HG03565 (cell line): ENCODE data around the gene ZNF99.
"Not testable (repeated sequence)": the region's sequence is repeated elsewhere in the genome, so short reads cannot be mapped to it uniquely, and the experiment has no call there.

Experiments
- ATAC-seq: cut with Tn5 transposase; IDR thresholded peaks from one replicate; pipeline ENCODE4 v1.9.1; 2021; ENCODE audit warnings: mild to moderate bottlenecking, moderate library complexity; ENCODE audit not compliant: unreplicated experiment

The ZNF99 gene

GRCh38 chr19:22783651-22784410 is at the start of gene ZNF99:
Gene ZNF99, minus strand, starts transcription at chr19:22784151. Its CDS starts 135 bp downstream, at chr19:22784016.
- no peak for ATAC-seq

GRCh38 chr19:22832031-22832762 is 48.2 kb upstream of the ZNF99 start, which contains the start of gene ZNF723:
Gene ZNF723, plus strand, starts transcription at chr19:22832291. Its CDS starts 89 bp downstream, at chr19:22832380.
- no peak for ATAC-seq

- no peak for ATAC-seq
These were observed 47.3 kb upstream of the ZNF99 start for GRCh38 chr19:22831211-22831610.

- no peak for ATAC-seq
These were observed 30.2 kb upstream of the ZNF99 start for GRCh38 chr19:22814124-22814523.

GRCh38 chr19:22807061-22807835 is 23.3 kb upstream of the ZNF99 start:
- ATAC-seq: no peak

- no peak for ATAC-seq
These were observed 22.5 kb upstream of the ZNF99 start for GRCh38 chr19:22806418-22806817.

GRCh38 chr19:22797040-22797439 is 13.1 kb upstream of the ZNF99 start:
- no peak for ATAC-seq

GRCh38 chr19:22792863-22793262 is 8.9 kb upstream of the ZNF99 start:
- ATAC-seq: not testable (repeated sequence)

- no peak for ATAC-seq
These were observed 47.9 kb downstream of the ZNF99 start for GRCh38 chr19:22735911-22736645.

GRCh38 chr19:22733691-22734090 is 50.3 kb downstream of the ZNF99 start:
- no peak for ATAC-seq

GRCh38 chr19:22728214-22728613 is 55.7 kb downstream of the ZNF99 start:
- not testable (repeated sequence) for ATAC-seq

- ATAC-seq: not testable (repeated sequence)
These were observed 62.4 kb downstream of the ZNF99 start for GRCh38 chr19:22721533-22721932.

- ATAC-seq: no peak
These were observed 75.0 kb downstream of the ZNF99 start for GRCh38 chr19:22708983-22709382.

GRCh38 chr19:22703096-22703495 is 80.9 kb downstream of the ZNF99 start:
- ATAC-seq: not testable (repeated sequence)

GRCh38 chr19:22702661-22703060 is 81.3 kb downstream of the ZNF99 start:
- not testable (repeated sequence) for ATAC-seq
